Kidney epithelial cell (primary cell): ENCODE data around the gene MTA1. TPM values are rescaled to one million over a fixed set of nuclear protein-coding genes. Genes with fewer than 3 reads are reported as not detected.

ENCODE experiments used
- DNase-seq: peaks from one replicate; pipeline ENCODE4 v3.0.0-alpha.2; 2010; ENCODE audit warnings: low read depth
- H3K27me3 ChIP-seq: 2 replicates; pipeline ENCODE4 v1.6.0; 2011; ENCODE audit warnings: low read length; ENCODE audit not compliant: control insufficient read depth, insufficient read depth
- H3K36me3 ChIP-seq: 2 replicates; pipeline ENCODE4 v1.5.1; 2011; ENCODE audit warnings: low read length; ENCODE audit not compliant: control insufficient read depth, insufficient read depth
- H3K4me3 ChIP-seq: 2 replicates; pipeline ENCODE4 v1.5.1; 2011; ENCODE audit warnings: low read depth, mild to moderate bottlenecking, control low read depth, low read length
- CTCF ChIP-seq: IDR thresholded peaks from 2 replicates; pipeline ENCODE4 v1.5.1; 2011; ENCODE audit warnings: mild to moderate bottlenecking, moderate library complexity, low read length, control low read depth, inconsistent platforms; ENCODE audit not compliant: insufficient read depth, poor library complexity, severe bottlenecking
- total RNA-seq: library from RNA; depleted of rRNA; stranded (reverse); fragments of >200 nt; gene quantifications from 2 replicates; pipeline ENCODE4 v1.2.3, GENCODE V29; 2015

MTA1 gene
- total RNA-seq, 1 donor from 2014 or later, result 68.3 TPM

GRCh38 chr14:105478398-105479251 is 59.0 kb downstream of the MTA1 start:
- TF ChIP-seq CTCF, result no peak
- H3K36me3 ChIP-seq, result no peaks in the 10 kb centered on the region
- no peaks in the 10 kb centered on the region for H3K27me3 ChIP-seq
- H3K4me3 ChIP-seq, result no peak overlapping the region
- no peak for DNase-seq

- TF ChIP-seq CTCF, result no peak
- no peaks in the 10 kb centered on the region for H3K36me3 ChIP-seq
- H3K4me3 ChIP-seq, result no peak overlapping the region
- no peak for DNase-seq
- no peaks in the 10 kb centered on the region for H3K27me3 ChIP-seq
Observed at GRCh38 chr14:105479431-105480158, 60.0 kb downstream of the MTA1 start.

- Histone ChIP-seq H3K27me3 (no peaks in the 10 kb centered on the region), H3K36me3 (no peaks in the 10 kb centered on the region), H3K4me3 (no peak overlapping the region)
- TF ChIP-seq CTCF, result no peak
- DNase-seq, result no peak
Observed at GRCh38 chr14:105480199-105480746, 60.6 kb downstream of the MTA1 start.

GRCh38 chr14:105480807-105481801 is 61.5 kb downstream of the MTA1 start:
- TF ChIP-seq CTCF, result peak; percentile 99
- peak; percentile 51 for DNase-seq
- H3K36me3 ChIP-seq, result no peaks in the 10 kb centered on the region
- peak overlapping the region; percentile 7 for H3K4me3 ChIP-seq
- peaks cover 5% of the 10 kb centered on the region for H3K27me3 ChIP-seq

- Histone ChIP-seq H3K27me3 (peaks cover 14% of the 10 kb centered on the region), H3K4me3 (no peak overlapping the region), H3K36me3 (no peaks in the 10 kb centered on the region)
- peak; percentile 96 for DNase-seq
- TF ChIP-seq CTCF, result peak; percentile 4
Observed at GRCh38 chr14:105481886-105482457, 62.3 kb downstream of the MTA1 start.
